H1 (cell line): ENCODE data around the gene RBAK. TPM values are rescaled to one million over a fixed set of nuclear protein-coding genes. Genes with fewer than 3 reads are reported as not detected.

Source experiments
- CTCF ChIA-PET: fragments of 300-600 bp; sonication (Branson Sonifier 250); formaldehyde crosslinking; loops from one replicate; lab custom pipeline; 2021; ENCODE audit not compliant: partially characterized antibody; lab: Charles Lee
- POLR2A ChIA-PET: fragments of 300-600 bp; sonication (Branson Sonifier 250); formaldehyde crosslinking; loops from one replicate; lab custom pipeline; 2021; ENCODE audit warnings: inconsistent platforms; ENCODE audit not compliant: partially characterized antibody; lab: Charles Lee
- DNase-seq, 2 experiments: peaks; one replicate each; pipeline versions ENCODE4 v3.0.0 to v3.0.0-alpha.2; 2010 to 2022; ENCODE audit warnings: low spot score in 2 of 2, low read depth in 1 of 2, mixed read lengths in 1 of 2
- FAIRE-seq: peaks from 2 replicates; lab custom pipeline; 2011; peaks lifted over from hg19 to GRCh38; lab: Jason Lieb, UNC
- H2AFZ ChIP-seq: 2 replicates; pipeline ENCODE4 v1.8.1; 2012; ENCODE audit warnings: low read length, inconsistent platforms
- H2AK5ac ChIP-seq: 2 replicates; pipeline ENCODE4 v1.6.1; 2013; ENCODE audit warnings: low read depth, low read length
- H2BK120ac ChIP-seq: replicated peaks from 2 replicates; pipeline ENCODE3; 2013; ENCODE audit warnings: low read depth, low read length, inconsistent platforms
- H2BK12ac ChIP-seq: 2 replicates; pipeline ENCODE4 v1.6.1; 2013; ENCODE audit warnings: low read depth, low read length
- H2BK15ac ChIP-seq: 2 replicates; pipeline ENCODE4 v1.6.1; 2013; ENCODE audit warnings: low read length
- H2BK20ac ChIP-seq: 2 replicates; pipeline ENCODE4 v1.6.1; 2013; ENCODE audit warnings: low read length
- H2BK5ac ChIP-seq: 2 replicates; pipeline ENCODE4 v1.6.1; 2013; ENCODE audit warnings: low read depth, low read length
- H3K14ac ChIP-seq: 2 replicates; pipeline ENCODE4 v1.6.1; 2013; ENCODE audit warnings: inconsistent platforms; ENCODE audit not compliant: insufficient read length
- H3K18ac ChIP-seq: 2 replicates; pipeline ENCODE4 v1.6.1; 2013; ENCODE audit warnings: low read length; ENCODE audit errors: extremely low read depth
- H3K23ac ChIP-seq: 2 replicates; pipeline ENCODE4 v1.6.1; 2013; ENCODE audit warnings: inconsistent platforms; ENCODE audit not compliant: insufficient read length
- H3K23me2 ChIP-seq: 2 replicates; pipeline ENCODE4 v1.6.1; 2013; ENCODE audit warnings: low read depth, low read length
- H3K27ac ChIP-seq: 2 replicates; pipeline ENCODE4 v1.6.1; 2011; ENCODE audit warnings: low read depth, low read length, inconsistent platforms
- H3K27me3 ChIP-seq, 4 experiments: replicated peaks in 1 of 4; 1 replicate in 1 of 4; 2 replicates in 3 of 4; pipeline versions ENCODE4 v1.6.1 to v1.8.1; 2011 to 2013; ENCODE audit warnings: low read length in 3 of 4, mild to moderate bottlenecking in 3 of 4, inconsistent platforms in 2 of 4, mixed read lengths in 2 of 4, moderate library complexity in 1 of 4; ENCODE audit not compliant: control insufficient read depth in 3 of 4, insufficient read depth in 3 of 4; ENCODE audit errors: extremely low read depth in 1 of 4
- H3K36me3 ChIP-seq, 4 experiments: 2 replicates each; pipeline versions ENCODE4 v1.6.1 to v1.8.1; 2011 to 2013; ENCODE audit warnings: mild to moderate bottlenecking in 4 of 4, low read length in 3 of 4, moderate library complexity in 2 of 4, control low read depth in 1 of 4, inconsistent platforms in 1 of 4; ENCODE audit not compliant: insufficient read depth in 4 of 4, control insufficient read depth in 2 of 4
- H3K4ac ChIP-seq: replicated peaks from 2 replicates; pipeline ENCODE3; 2013; ENCODE audit warnings: low read length, low read depth, mixed read lengths, inconsistent platforms; ENCODE audit not compliant: insufficient read length
- H3K4me1 ChIP-seq, 4 experiments: replicated peaks in 1 of 4; 1 replicate in 1 of 4; 2 replicates in 3 of 4; pipeline versions ENCODE4 v1.6.1 to v1.8.1; 2011 to 2013; ENCODE audit warnings: low read length in 3 of 4, inconsistent platforms in 2 of 4, mixed read lengths in 1 of 4; ENCODE audit not compliant: insufficient read depth in 4 of 4, control insufficient read depth in 3 of 4
- H3K4me2 ChIP-seq, 2 experiments: 2 replicates each; pipeline versions ENCODE4 v1.6.1 to v1.8.1; 2011 to 2013; ENCODE audit warnings: low read depth in 2 of 2, low read length in 2 of 2, control low read depth in 1 of 2, inconsistent platforms in 1 of 2, mild to moderate bottlenecking in 1 of 2; ENCODE audit not compliant: insufficient read depth in 1 of 2
- H3K4me3 ChIP-seq, 4 experiments: fragments of 200-600, 300-600 bp in 1 of 4; sonication (generic), shearing (Covaris generic), sonication (Bioruptor Twin) in 1 of 4; 2 replicates each; pipeline versions ENCODE4 v1.5.1 to v1.8.1; 2011 to 2016; ENCODE audit warnings: low read length in 4 of 4, low read depth in 3 of 4, control low read depth in 2 of 4, inconsistent platforms in 2 of 4, mild to moderate bottlenecking in 2 of 4, mixed read lengths in 1 of 4, moderate library complexity in 1 of 4; ENCODE audit not compliant: insufficient read depth in 2 of 4; ENCODE audit errors: extremely low read depth in 1 of 4
- H3K56ac ChIP-seq: replicated peaks from 2 replicates; pipeline ENCODE3; 2013; ENCODE audit warnings: low read depth, mild to moderate bottlenecking, mixed read lengths, low read length, inconsistent platforms; ENCODE audit not compliant: insufficient read length
- H3K79me1 ChIP-seq: 2 replicates; pipeline ENCODE4 v1.6.1; 2013; ENCODE audit warnings: low read depth, low read length, control low read depth
- H3K79me2 ChIP-seq, 2 experiments: 2 replicates each; pipeline versions ENCODE4 v1.6.1 to v1.8.1; 2012 to 2013; ENCODE audit warnings: low read length in 2 of 2, mild to moderate bottlenecking in 2 of 2, inconsistent platforms in 1 of 2; ENCODE audit not compliant: insufficient read depth in 2 of 2, control insufficient read depth in 1 of 2
- H3K9ac ChIP-seq, 4 experiments: replicated peaks in 1 of 4; 1 replicate in 1 of 4; 2 replicates in 3 of 4; pipeline versions ENCODE4 v1.6.1 to v1.8.1; 2011 to 2013; ENCODE audit warnings: low read depth in 3 of 4, low read length in 3 of 4, control low read depth in 2 of 4, mild to moderate bottlenecking in 2 of 4, moderate library complexity in 2 of 4, inconsistent platforms in 1 of 4; ENCODE audit errors: extremely low read depth in 1 of 4
- H3K9me3 ChIP-seq, 2 experiments: 2 replicates each; pipeline versions ENCODE4 v1.6.1 to v1.8.1; 2012 to 2013; ENCODE audit warnings: mild to moderate bottlenecking in 2 of 2, moderate library complexity in 2 of 2, control low read depth in 1 of 2, inconsistent platforms in 1 of 2, low read depth in 1 of 2, low read length in 1 of 2, mixed read lengths in 1 of 2; ENCODE audit not compliant: insufficient read depth in 2 of 2
- H4K20me1 ChIP-seq, 2 experiments: replicated peaks in 1 of 2; 2 replicates each; pipeline versions ENCODE3 to v1.8.1; 2011 to 2013; ENCODE audit warnings: inconsistent platforms in 2 of 2, low read length in 2 of 2, mild to moderate bottlenecking in 1 of 2; ENCODE audit not compliant: insufficient read depth in 2 of 2, control insufficient read depth in 1 of 2
- H4K5ac ChIP-seq: 2 replicates; pipeline ENCODE4 v1.6.1; 2013; ENCODE audit warnings: low read length, low read depth, mixed read lengths, inconsistent platforms; ENCODE audit not compliant: insufficient read length
- H4K8ac ChIP-seq: 2 replicates; pipeline ENCODE4 v1.8.0; 2013; ENCODE audit warnings: mild to moderate bottlenecking, moderate library complexity, low read length, inconsistent platforms; ENCODE audit not compliant: insufficient read depth; ENCODE audit errors: extremely low read depth
- H4K91ac ChIP-seq: replicated peaks from 2 replicates; pipeline ENCODE3; 2013; ENCODE audit warnings: low read length, mixed read lengths, inconsistent platforms; ENCODE audit not compliant: insufficient read length
- CEBPB ChIP-seq: IDR thresholded peaks from 2 replicates; pipeline ENCODE4 v1.6.1; 2012; ENCODE audit warnings: low read depth, low read length
- CHD1 ChIP-seq: IDR thresholded peaks from 2 replicates; pipeline ENCODE4 v1.6.1; 2012; ENCODE audit warnings: low read depth, low read length, improper control_type of control experiment
- CTBP2 ChIP-seq: IDR thresholded peaks from 2 replicates; pipeline ENCODE4 v1.7.0; 2011; ENCODE audit warnings: borderline replicate concordance, mild to moderate bottlenecking, moderate library complexity, mixed read lengths, low read length; ENCODE audit not compliant: insufficient read depth, insufficient read length
- GABPA ChIP-seq: IDR thresholded peaks from 2 replicates; pipeline ENCODE4 v1.6.1; 2011; ENCODE audit warnings: mild to moderate bottlenecking, low read length, moderate library complexity, borderline replicate concordance; ENCODE audit not compliant: insufficient read depth
- WGBS, 2 experiments: shearing (Covaris generic) in 1 of 2; methylation state at CpG; one replicate each; pipeline versions ENCODE4 v1.1.6 to v1.1.7; 2013 to 2015; ENCODE audit warnings: low lambda C conversion rate in 2 of 2, mixed read lengths in 2 of 2, inconsistent platforms in 1 of 2, low coverage in 1 of 2, missing lambda C conversion rate in 1 of 2; ENCODE audit not compliant: insufficient replicate concordance in 2 of 2, insufficient coverage in 1 of 2, insufficient read length in 1 of 2; ENCODE audit errors: extremely low coverage in 1 of 2, missing lambda C conversion rate in 1 of 2; 5-methylcytosine and 5-hydroxymethylcytosine counted together
- polyA plus RNA-seq, 7 experiments: library from polyadenylated mRNA; depleted of rRNA in 3 of 7; stranded (reverse) in 5 of 7; unstranded in 2 of 7; fragments of >200 nt in 5 of 7; fragments of 200-250 nt in 2 of 7; gene quantifications; 1 replicate in 5 of 7; 2 replicates in 1 of 7; 4 replicates in 1 of 7; pipeline versions ENCODE4 v1.2.1 to v1.2.3, GENCODE V29; 2011 to 2013; ENCODE audit warnings: missing spikeins in 2 of 7, mixed read lengths in 2 of 7
- total RNA-seq: library from RNA; stranded (reverse); fragmentation: NEBNext Ultra II Directional; extraction: Animal tissue kit (Norgen Biotek cat#: 25700); gene quantifications from 2 replicates; pipeline ENCODE4 v1.2.1, GENCODE V29; 2021
- TF ChIP-seq, protein P1 (sequence below): IDR thresholded peaks from 2 replicates; pipeline ENCODE4 v1.6.1; 2012; ENCODE audit warnings: inconsistent platforms

The RBAK gene
- total and polyA plus RNA-seq, 2 of the 8 experiments (the other 6 are each of a cell fraction or from before 2014, with no cell fraction given), result 1.9 to 18.2 TPM

DNA sequence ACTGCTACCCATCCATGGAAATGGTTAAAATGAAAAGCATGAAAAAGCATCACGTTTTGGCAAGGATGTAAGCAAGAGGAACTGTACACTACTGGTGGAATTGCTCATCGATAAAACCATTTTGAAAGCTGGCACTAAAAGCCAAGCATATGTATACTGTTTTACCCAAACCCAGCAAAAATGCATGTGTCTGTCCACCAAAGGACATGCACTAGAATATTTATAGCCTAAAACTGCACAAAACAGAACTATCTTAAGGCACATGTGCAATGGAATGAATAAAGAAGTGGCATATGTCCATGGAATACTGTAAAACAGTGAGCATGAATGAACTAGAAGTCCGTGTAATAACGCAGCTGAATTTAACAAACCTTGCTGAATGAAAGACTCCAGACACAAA is 22.9 kb downstream of the RBAK start:
- H2BK20ac ChIP-seq, result no peak overlapping the region
- H3K4ac ChIP-seq, result no peak overlapping the region
- H2BK12ac ChIP-seq, result no peak overlapping the region
- H3K23ac ChIP-seq, result no peak overlapping the region
- H2BK120ac ChIP-seq, result no peak overlapping the region
- no peak overlapping the region for H4K8ac ChIP-seq
- no peak overlapping the region for H2AFZ ChIP-seq
- H3K27me3 ChIP-seq, result no peaks in the 10 kb centered on the region; a peak in 1 of 7 replicates
- no peak for TF ChIP-seq CHD1
- TF ChIP-seq, protein P1, sequence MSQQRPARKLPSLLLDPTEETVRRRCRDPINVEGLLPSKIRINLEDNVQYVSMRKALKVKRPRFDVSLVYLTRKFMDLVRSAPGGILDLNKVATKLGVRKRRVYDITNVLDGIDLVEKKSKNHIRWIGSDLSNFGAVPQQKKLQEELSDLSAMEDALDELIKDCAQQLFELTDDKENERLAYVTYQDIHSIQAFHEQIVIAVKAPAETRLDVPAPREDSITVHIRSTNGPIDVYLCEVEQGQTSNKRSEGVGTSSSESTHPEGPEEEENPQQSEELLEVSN, result no peak
- TF ChIP-seq CEBPB, result no peak
- no peak for TF ChIP-seq GABPA
- TF ChIP-seq CTBP2, result no peak
- H3K4me2 ChIP-seq, result no peak overlapping the region
- H3K14ac ChIP-seq, result no peak overlapping the region
- H3K79me1 ChIP-seq, result no peaks in the 10 kb centered on the region
- H2BK15ac ChIP-seq, result no peak overlapping the region
- H3K56ac ChIP-seq, result no peak overlapping the region
- no peaks in the 10 kb centered on the region for H4K20me1 ChIP-seq
- no peaks in the 10 kb centered on the region for H3K4me1 ChIP-seq
- no peak overlapping the region for H2AK5ac ChIP-seq
- no peak overlapping the region for H4K91ac ChIP-seq
- H3K79me2 ChIP-seq, result no peaks in the 10 kb centered on the region
- H2BK5ac ChIP-seq, result no peak overlapping the region
- DNase-seq (no peak), FAIRE-seq (no peak)
- no peak overlapping the region for H3K27ac ChIP-seq
- H3K36me3 ChIP-seq, result peaks cover 3 to 42% (median 27%) of the 10 kb centered on the region in 4 experiments; a peak in 6 of 8 replicates
- H3K9ac ChIP-seq, result no peak overlapping the region
- WGBS, 2 experiments, result 90% methylated on average over 4 of the region's 4 CpGs; no CpG with 5 or more reads in 1 of the 2 experiments
- no peak overlapping the region for H3K18ac ChIP-seq
- POLR2A ChIA-PET, result interaction anchor here (1.2 to 1.9 kb wide), 2 partner anchors 9 to 12 kb away, joined by 4 to 6 read pairs; no protein-coding TSS in a partner anchor
- H3K4me3 ChIP-seq, result no peak overlapping the region
- no peaks in the 10 kb centered on the region for H3K23me2 ChIP-seq
- CTCF ChIA-PET, result interaction anchor here (0.6 to 1.4 kb wide), 2 partner anchors 16 to 18 kb away, joined by 4 to 5 read pairs; no protein-coding TSS in a partner anchor
- peaks cover 65 to 84% of the 10 kb centered on the region in 2 experiments for H3K9me3 ChIP-seq
- no peak overlapping the region for H4K5ac ChIP-seq
